ENCODE results near the gene PLK4.
"Not testable (repeated sequence)": the region's sequence is repeated elsewhere in the genome, so short reads cannot be mapped to it uniquely, and the experiment has no call there.

Gene PLK4

DNA sequence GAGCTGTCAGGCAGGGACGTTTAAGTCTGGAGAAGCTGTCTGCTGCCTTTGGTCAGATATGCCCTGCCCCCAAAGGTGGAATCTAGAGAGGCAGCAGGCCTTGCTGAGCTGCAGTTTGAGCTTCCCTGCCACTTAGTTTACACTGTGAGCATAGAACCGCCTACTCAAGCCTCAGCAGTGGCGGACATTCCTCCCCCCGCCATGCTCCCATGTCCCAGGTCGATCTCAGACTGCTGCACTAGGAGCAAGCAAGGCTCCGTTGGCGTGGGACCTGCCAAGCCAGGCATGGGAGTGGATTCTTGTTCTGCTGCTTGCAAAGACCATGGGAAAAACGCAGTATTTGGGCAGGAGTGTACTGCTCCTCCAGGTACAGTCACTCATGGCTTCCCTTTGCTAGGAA lies 24.3 kb downstream of the PLK4 start:
- DNase-seq: no peak

GRCh38 chr4:127916512-127916911 lies 35.8 kb downstream of the PLK4 start:
- DNase-seq: no peak

DNA sequence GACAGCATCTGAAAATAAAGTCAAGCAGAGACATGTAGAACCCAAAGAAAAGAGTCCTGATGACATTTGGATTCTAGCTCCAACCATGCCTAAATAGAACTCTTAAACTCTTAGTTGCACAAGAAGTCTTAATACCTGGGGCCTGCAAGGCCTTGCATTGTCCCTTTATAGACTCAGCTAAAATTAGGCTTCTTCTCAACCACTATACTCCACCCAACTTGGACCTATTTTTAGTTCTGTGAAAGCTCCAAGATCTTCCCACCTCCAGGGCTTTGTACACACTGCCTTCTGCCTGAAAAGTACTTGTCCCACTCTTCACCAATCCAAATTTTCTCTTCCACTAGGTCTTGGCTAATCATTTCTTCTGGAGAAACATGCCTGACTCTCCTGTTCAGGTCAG lies 36.5 kb downstream of the PLK4 start:
- no peak for DNase-seq

GRCh38 chr4:127920521-127920920 lies 39.8 kb downstream of the PLK4 start:
- DNase-seq: no peak

DNA sequence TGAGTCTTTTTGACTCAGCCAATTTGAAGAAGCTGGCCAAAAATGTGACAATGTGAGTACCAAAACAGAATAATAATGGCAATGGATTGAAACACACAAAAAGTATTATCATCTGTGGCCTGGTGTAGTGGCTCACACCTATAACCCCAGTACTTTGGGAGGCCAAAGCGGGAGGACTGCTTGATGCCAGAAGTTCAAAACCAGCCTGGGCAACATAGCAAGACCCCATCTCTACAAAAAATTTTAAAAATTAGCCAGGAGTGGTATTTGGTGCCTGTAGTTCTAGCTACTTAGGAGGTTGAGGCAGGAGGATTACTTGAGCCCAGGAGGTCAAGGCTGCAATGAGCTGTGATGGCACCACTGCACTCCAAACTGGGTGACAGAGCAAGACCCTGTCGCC lies 41.5 kb downstream of the PLK4 start:
- no peak for DNase-seq

DNA sequence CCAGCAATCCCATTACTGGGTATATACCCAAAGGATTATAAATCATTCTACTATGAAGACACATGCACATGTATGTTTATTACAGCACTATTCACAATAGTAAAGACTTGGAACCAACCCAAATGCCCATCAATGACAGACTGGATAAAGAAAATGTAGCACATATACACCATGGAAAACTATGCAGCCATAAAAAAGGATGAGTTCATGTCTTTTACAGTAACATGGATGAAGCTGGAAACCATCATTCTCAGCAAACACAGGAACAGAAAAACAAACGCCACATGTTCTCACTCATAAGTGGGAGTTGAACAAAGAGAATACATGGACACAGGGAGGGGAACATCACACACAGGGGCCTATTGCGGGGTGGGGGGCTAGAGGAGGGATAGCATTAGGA lies 45.0 kb downstream of the PLK4 start:
- not testable (repeated sequence) for DNase-seq

DNA sequence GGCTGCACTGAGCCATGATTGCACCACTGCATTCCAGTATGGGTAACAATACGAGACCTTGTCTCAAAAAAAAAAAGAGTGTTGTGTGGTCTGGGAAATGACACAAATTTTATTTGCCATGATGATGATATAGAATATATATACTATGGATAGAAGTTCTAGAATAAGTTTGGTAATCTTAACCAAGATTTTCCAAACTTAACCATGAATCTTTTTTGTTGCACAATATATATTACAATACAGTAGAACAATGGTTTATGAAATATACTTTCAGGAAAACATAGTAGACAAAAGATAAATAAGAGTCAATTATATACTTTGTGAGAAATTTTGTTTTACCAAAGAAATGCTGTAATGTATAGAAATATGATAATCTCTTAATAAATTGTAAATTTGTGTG lies 49.5 kb downstream of the PLK4 start:
- no peak for DNase-seq

- not testable (repeated sequence) for DNase-seq
Observed at GRCh38 chr4:127931836-127932235, 51.1 kb downstream of the PLK4 start.

DNA sequence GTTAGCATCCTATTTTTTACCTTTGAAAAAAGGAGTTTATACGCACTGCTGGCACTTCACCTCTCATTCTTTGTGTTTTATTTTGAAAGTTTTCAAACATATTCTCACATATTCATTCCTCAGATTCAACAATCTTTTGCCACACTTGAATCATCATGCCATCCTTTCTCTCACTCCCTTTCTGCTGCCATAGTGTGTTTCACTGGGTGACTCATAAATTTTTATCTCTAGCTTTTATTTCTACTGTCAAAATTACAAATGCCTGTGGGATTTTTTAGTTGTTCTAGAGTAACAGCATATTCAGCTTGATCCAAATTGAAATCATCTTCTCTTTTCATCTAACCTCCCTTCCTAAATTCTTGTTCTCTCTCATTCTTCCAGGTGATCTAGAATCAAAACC lies 56.3 kb downstream of the PLK4 start:
- DNase-seq: no peak

Data from anterior cingulate cortex (tissue), 58 donors.